C4-2B (cell line): ENCODE measurements around the gene NKTR.

Source experiments
- ZFX ChIP-seq: fragments of 450-650 bp; IDR thresholded peaks from 2 replicates; pipeline ENCODE4 v1.6.1; 2017
- TF ChIP-seq, protein P1 (sequence below): fragments of 450-650 bp; conservative IDR thresholded peaks from 2 replicates; pipeline ENCODE4 v1.5.1; 2017; ENCODE audit warnings: mild to moderate bottlenecking

- TF ChIP-seq, protein P1, sequence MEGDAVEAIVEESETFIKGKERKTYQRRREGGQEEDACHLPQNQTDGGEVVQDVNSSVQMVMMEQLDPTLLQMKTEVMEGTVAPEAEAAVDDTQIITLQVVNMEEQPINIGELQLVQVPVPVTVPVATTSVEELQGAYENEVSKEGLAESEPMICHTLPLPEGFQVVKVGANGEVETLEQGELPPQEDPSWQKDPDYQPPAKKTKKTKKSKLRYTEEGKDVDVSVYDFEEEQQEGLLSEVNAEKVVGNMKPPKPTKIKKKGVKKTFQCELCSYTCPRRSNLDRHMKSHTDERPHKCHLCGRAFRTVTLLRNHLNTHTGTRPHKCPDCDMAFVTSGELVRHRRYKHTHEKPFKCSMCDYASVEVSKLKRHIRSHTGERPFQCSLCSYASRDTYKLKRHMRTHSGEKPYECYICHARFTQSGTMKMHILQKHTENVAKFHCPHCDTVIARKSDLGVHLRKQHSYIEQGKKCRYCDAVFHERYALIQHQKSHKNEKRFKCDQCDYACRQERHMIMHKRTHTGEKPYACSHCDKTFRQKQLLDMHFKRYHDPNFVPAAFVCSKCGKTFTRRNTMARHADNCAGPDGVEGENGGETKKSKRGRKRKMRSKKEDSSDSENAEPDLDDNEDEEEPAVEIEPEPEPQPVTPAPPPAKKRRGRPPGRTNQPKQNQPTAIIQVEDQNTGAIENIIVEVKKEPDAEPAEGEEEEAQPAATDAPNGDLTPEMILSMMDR = no peak
- TF ChIP-seq ZFX = no peak
Observed at GRCh38 chr3:42649006-42649405, 48.5 kb downstream of the NKTR start.
